ENCODE results near the gene ST8SIA5.

The ST8SIA5 gene

GRCh38 chr18:46672062-46672970, 84.5 kb downstream of the ST8SIA5 start:
- ATAC-seq (ENCODE audit: low read depth) (no peak), DNase-seq (ENCODE audit: low spot score) (no peak)
- Histone ChIP-seq H3K4me1 (ENCODE audit: insufficient read depth, poor library complexity, severe bottlenecking) (no peaks in the 10 kb centered on the region), H3K27me3 (ENCODE audit: insufficient read depth, poor library complexity, severe bottlenecking) (no peaks in the 10 kb centered on the region), H3K36me3 (ENCODE audit: low read depth) (no peaks in the 10 kb centered on the region), H3K4me3 (ENCODE audit: severe bottlenecking) (no peak overlapping the region), H3K27ac (ENCODE audit: poor library complexity, severe bottlenecking) (no peak overlapping the region), H3K9me3 (ENCODE audit: severe bottlenecking) (no peaks in the 10 kb centered on the region)
- TF ChIP-seq, protein P1, sequence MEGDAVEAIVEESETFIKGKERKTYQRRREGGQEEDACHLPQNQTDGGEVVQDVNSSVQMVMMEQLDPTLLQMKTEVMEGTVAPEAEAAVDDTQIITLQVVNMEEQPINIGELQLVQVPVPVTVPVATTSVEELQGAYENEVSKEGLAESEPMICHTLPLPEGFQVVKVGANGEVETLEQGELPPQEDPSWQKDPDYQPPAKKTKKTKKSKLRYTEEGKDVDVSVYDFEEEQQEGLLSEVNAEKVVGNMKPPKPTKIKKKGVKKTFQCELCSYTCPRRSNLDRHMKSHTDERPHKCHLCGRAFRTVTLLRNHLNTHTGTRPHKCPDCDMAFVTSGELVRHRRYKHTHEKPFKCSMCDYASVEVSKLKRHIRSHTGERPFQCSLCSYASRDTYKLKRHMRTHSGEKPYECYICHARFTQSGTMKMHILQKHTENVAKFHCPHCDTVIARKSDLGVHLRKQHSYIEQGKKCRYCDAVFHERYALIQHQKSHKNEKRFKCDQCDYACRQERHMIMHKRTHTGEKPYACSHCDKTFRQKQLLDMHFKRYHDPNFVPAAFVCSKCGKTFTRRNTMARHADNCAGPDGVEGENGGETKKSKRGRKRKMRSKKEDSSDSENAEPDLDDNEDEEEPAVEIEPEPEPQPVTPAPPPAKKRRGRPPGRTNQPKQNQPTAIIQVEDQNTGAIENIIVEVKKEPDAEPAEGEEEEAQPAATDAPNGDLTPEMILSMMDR (IDR thresholded peaks at IDR 0.05; ENCODE audit: poor library complexity, severe bottlenecking) = no peak

GRCh38 chr18:46668694-46669093, 88.2 kb downstream of the ST8SIA5 start:
- H3K27ac ChIP-seq (ENCODE audit: poor library complexity, severe bottlenecking) = no peak overlapping the region
- no peaks in the 10 kb centered on the region for H3K36me3 ChIP-seq (ENCODE audit: low read depth)
- no peak for DNase-seq (ENCODE audit: low spot score)
- TF ChIP-seq, protein P1 (IDR thresholded peaks at IDR 0.05; ENCODE audit: poor library complexity, severe bottlenecking) = no peak
- no peaks in the 10 kb centered on the region for H3K4me1 ChIP-seq (ENCODE audit: insufficient read depth, poor library complexity, severe bottlenecking)
- H3K9me3 ChIP-seq (ENCODE audit: severe bottlenecking) = no peaks in the 10 kb centered on the region
- no peak for ATAC-seq (ENCODE audit: low read depth)
- no peaks in the 10 kb centered on the region for H3K27me3 ChIP-seq (ENCODE audit: insufficient read depth, poor library complexity, severe bottlenecking)
- no peak overlapping the region for H3K4me3 ChIP-seq (ENCODE audit: severe bottlenecking)

GRCh38 chr18:46668135-46668534, 88.7 kb downstream of the ST8SIA5 start:
- no peaks in the 10 kb centered on the region for H3K4me1 ChIP-seq (ENCODE audit: insufficient read depth, poor library complexity, severe bottlenecking)
- ATAC-seq (ENCODE audit: low read depth) = no peak
- TF ChIP-seq, protein P1 (IDR thresholded peaks at IDR 0.05; ENCODE audit: poor library complexity, severe bottlenecking) = no peak

GRCh38 chr18:46663539-46663938, 93.3 kb downstream of the ST8SIA5 start:
- TF ChIP-seq, protein P1 (IDR thresholded peaks at IDR 0.05; ENCODE audit: poor library complexity, severe bottlenecking) = no peak
- no peak for DNase-seq (ENCODE audit: low spot score)

More at GRCh38 chr18:46668135-46668534, 88.7 kb downstream of the ST8SIA5 start:
- Histone ChIP-seq H3K4me3 (ENCODE audit: severe bottlenecking) (no peak overlapping the region), H3K27ac (ENCODE audit: poor library complexity, severe bottlenecking) (no peak overlapping the region), H3K36me3 (ENCODE audit: low read depth) (no peaks in the 10 kb centered on the region), H3K9me3 (ENCODE audit: severe bottlenecking) (no peaks in the 10 kb centered on the region), H3K27me3 (ENCODE audit: insufficient read depth, poor library complexity, severe bottlenecking) (no peaks in the 10 kb centered on the region)
- no peak for DNase-seq (ENCODE audit: low spot score)

More at GRCh38 chr18:46663539-46663938, 93.3 kb downstream of the ST8SIA5 start:
- Histone ChIP-seq H3K36me3 (ENCODE audit: low read depth) (no peaks in the 10 kb centered on the region), H3K4me1 (ENCODE audit: insufficient read depth, poor library complexity, severe bottlenecking) (no peaks in the 10 kb centered on the region), H3K4me3 (ENCODE audit: severe bottlenecking) (no peak overlapping the region), H3K9me3 (ENCODE audit: severe bottlenecking) (no peaks in the 10 kb centered on the region), H3K27me3 (ENCODE audit: insufficient read depth, poor library complexity, severe bottlenecking) (no peaks in the 10 kb centered on the region), H3K27ac (ENCODE audit: poor library complexity, severe bottlenecking) (no peak overlapping the region)
- no peak; the same call in 2 of the 3 replicates for ATAC-seq (ENCODE audit: low read depth)

Measured in RWPE2 (cell line).